Osteocyte (in vitro differentiated cells): ENCODE results near the gene CASP3. TPM values are rescaled to one million over a fixed set of nuclear protein-coding genes. Genes with fewer than 3 reads are reported as not detected.
A peak's percentile ranks its signal among the peaks of the same experiment; 100 is the strongest.

Experiments
- DNase-seq: peaks from one replicate; pipeline ENCODE4 v3.0.0; 2021; ENCODE audit warnings: mixed read lengths; ENCODE audit not compliant: unreplicated experiment; ENCODE audit errors: extremely low spot score
- H3K27ac Mint-ChIP-seq: one replicate; pipeline ENCODE4 v1.8.0; 2021; ENCODE audit warnings: mild to moderate bottlenecking, mixed read lengths; ENCODE audit not compliant: unreplicated experiment
- H3K27me3 Mint-ChIP-seq: one replicate; pipeline ENCODE4 v1.8.0; 2021; ENCODE audit warnings: mixed read lengths; ENCODE audit not compliant: unreplicated experiment
- H3K36me3 Mint-ChIP-seq: one replicate; pipeline ENCODE4 v1.8.0; 2021; ENCODE audit warnings: mixed read lengths; ENCODE audit not compliant: unreplicated experiment
- H3K4me1 Mint-ChIP-seq: one replicate; pipeline ENCODE4 v1.8.0; 2021; ENCODE audit warnings: mixed read lengths; ENCODE audit not compliant: unreplicated experiment
- H3K4me3 Mint-ChIP-seq: one replicate; pipeline ENCODE4 v1.8.0; 2021; ENCODE audit warnings: mild to moderate bottlenecking, moderate library complexity, mixed read lengths; ENCODE audit not compliant: unreplicated experiment
- H3K9me3 Mint-ChIP-seq: one replicate; pipeline ENCODE4 v1.8.0; 2021; ENCODE audit warnings: mixed read lengths; ENCODE audit not compliant: unreplicated experiment
- CTCF ChIP-seq: fragments of 200-600 bp; sonication (generic); IDR thresholded peaks from 2 replicates; pipeline ENCODE4 v1.5.0; 2021; ENCODE audit warnings: antibody characterized with exemption, mild to moderate bottlenecking, moderate library complexity
- total RNA-seq: library from RNA; stranded (reverse); gene quantifications from 2 replicates; pipeline ENCODE4 v1.2.1, GENCODE V29; 2021

The CASP3 gene
- total RNA-seq, 1 donor from 2014 or later, result 28.2 TPM

- no peak for DNase-seq
- H3K36me3 Mint-ChIP-seq, result peaks cover 9% of the 10 kb centered on the region
- no peaks in the 10 kb centered on the region for H3K27me3 Mint-ChIP-seq
- no peak for TF ChIP-seq CTCF
- no peaks in the 10 kb centered on the region for H3K9me3 Mint-ChIP-seq
- no peak overlapping the region for H3K27ac Mint-ChIP-seq
- no peak overlapping the region for H3K4me3 Mint-ChIP-seq
- peaks cover 66% of the 10 kb centered on the region for H3K4me1 Mint-ChIP-seq
These were observed 3.2 kb downstream of the CASP3 start for GRCh38 chr4:184645904-184646610.

- Mint-ChIP-seq H3K4me3 (no peak overlapping the region), H3K9me3 (no peaks in the 10 kb centered on the region), H3K27ac (peak overlapping the region; percentile 68), H3K36me3 (peaks cover 9% of the 10 kb centered on the region), H3K4me1 (peaks cover 56% of the 10 kb centered on the region), H3K27me3 (no peaks in the 10 kb centered on the region)
- TF ChIP-seq CTCF, result no peak
- DNase-seq, result no peak
These were observed 4.5 kb downstream of the CASP3 start for GRCh38 chr4:184644553-184645307.

- Mint-ChIP-seq H3K4me1 (peaks cover 56% of the 10 kb centered on the region), H3K27me3 (no peaks in the 10 kb centered on the region), H3K27ac (peak overlapping the region; percentile 52), H3K4me3 (no peak overlapping the region), H3K9me3 (no peaks in the 10 kb centered on the region), H3K36me3 (peaks cover 9% of the 10 kb centered on the region)
- no peak for DNase-seq
- TF ChIP-seq CTCF, result no peak
These were observed 5.5 kb downstream of the CASP3 start for GRCh38 chr4:184643731-184644130.

DNA sequence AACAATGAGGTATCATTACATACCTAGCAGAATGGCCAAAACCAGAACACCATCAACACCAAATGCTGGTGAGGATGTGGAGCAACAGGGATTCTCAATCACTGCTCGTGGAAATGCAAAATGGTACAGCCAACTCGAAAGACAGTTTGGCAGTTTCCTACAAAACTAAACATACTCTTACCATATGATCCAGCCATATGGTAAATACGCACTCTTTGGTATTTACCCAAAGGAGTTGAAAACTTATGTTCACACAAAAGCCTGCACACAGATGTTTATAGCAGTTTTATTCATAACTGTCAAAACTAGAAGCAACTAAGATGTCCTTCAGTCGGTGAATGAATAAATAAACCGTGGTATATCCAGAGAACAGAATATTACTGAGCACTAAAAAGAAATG lies 7.8 kb downstream of the CASP3 start:
- H3K4me3 Mint-ChIP-seq, result no peak overlapping the region
- peaks cover 37% of the 10 kb centered on the region for H3K4me1 Mint-ChIP-seq
- DNase-seq, result no peak
- TF ChIP-seq CTCF, result no peak
- no peaks in the 10 kb centered on the region for H3K27me3 Mint-ChIP-seq
- peaks cover 25% of the 10 kb centered on the region for H3K36me3 Mint-ChIP-seq
- no peak overlapping the region for H3K27ac Mint-ChIP-seq
- H3K9me3 Mint-ChIP-seq, result no peaks in the 10 kb centered on the region

DNA sequence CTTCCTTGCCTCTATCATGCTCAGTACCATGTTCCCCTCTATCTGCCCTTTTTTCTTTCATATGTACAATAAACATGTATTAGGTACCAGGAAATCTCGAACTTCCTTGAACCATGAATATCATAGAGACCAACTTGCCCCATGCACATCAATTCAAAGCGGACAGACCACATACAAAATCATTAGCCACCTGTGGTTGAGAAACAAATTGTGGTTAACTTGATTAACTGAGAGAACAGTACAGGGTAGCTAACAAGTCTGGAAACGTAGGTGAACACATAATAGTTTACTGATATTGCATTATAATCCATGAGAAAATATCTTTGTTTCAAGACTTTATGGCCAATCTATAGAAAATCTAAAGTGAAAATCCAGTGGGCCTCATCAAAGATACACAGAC lies 8.2 kb downstream of the CASP3 start:
- Mint-ChIP-seq H3K4me1 (peaks cover 32% of the 10 kb centered on the region), H3K36me3 (peaks cover 28% of the 10 kb centered on the region), H3K27ac (no peak overlapping the region), H3K27me3 (no peaks in the 10 kb centered on the region), H3K9me3 (no peaks in the 10 kb centered on the region), H3K4me3 (no peak overlapping the region)
- DNase-seq, result no peak
- no peak for TF ChIP-seq CTCF
